Aorta (tissue), 5 donors: ENCODE data around the gene NXN. TPM values are rescaled to one million over a fixed set of nuclear protein-coding genes. Genes with fewer than 3 reads are reported as not detected.

ENCODE experiments used
- ATAC-seq: fragments of 200-7000 bp; cut with Tn5 transposase; one replicate; pipeline ENCODE4 v1.9.1; 2022; ENCODE audit warnings: moderate library complexity; ENCODE audit not compliant: low FRiP score
- DNase-seq, 2 donors: peaks; one replicate each; pipeline ENCODE4 v3.0.0-alpha.2; 2020
- H3K27ac ChIP-seq, 2 donors: one replicate each; pipeline ENCODE4 v1.5.1; 2013; ENCODE audit warnings: low read length in 2 of 2, mild to moderate bottlenecking in 2 of 2, moderate library complexity in 2 of 2, control low read depth in 1 of 2, inconsistent platforms in 1 of 2, low read depth in 1 of 2
- H3K27me3 ChIP-seq, 2 donors: one replicate each; pipeline ENCODE4 v1.6.1; 2013; ENCODE audit warnings: control low read depth in 1 of 2, low read length in 1 of 2, mild to moderate bottlenecking in 1 of 2, moderate library complexity in 1 of 2; ENCODE audit not compliant: insufficient read depth in 2 of 2, control insufficient read depth in 1 of 2
- H3K36me3 ChIP-seq, 2 donors: one replicate each; pipeline ENCODE4 v1.6.1; 2013; ENCODE audit warnings: control low read depth in 1 of 2, low read length in 1 of 2, mild to moderate bottlenecking in 1 of 2; ENCODE audit not compliant: insufficient read depth in 2 of 2, control insufficient read depth in 1 of 2
- H3K4me1 ChIP-seq, 2 donors: one replicate each; pipeline ENCODE4 v1.6.1; 2013; ENCODE audit warnings: low read length in 2 of 2, control low read depth in 1 of 2, mild to moderate bottlenecking in 1 of 2, moderate library complexity in 1 of 2; ENCODE audit not compliant: insufficient read depth in 2 of 2, control insufficient read depth in 1 of 2
- H3K4me3 ChIP-seq, 2 donors: one replicate each; pipeline ENCODE4 v1.5.1; 2013; ENCODE audit warnings: low read length in 2 of 2, control low read depth in 1 of 2, mild to moderate bottlenecking in 1 of 2
- H3K9me3 ChIP-seq: one replicate; pipeline ENCODE4 v1.6.1; 2013; ENCODE audit warnings: mild to moderate bottlenecking, low read length; ENCODE audit not compliant: control insufficient read depth
- WGBS, 2 donors: extraction: QIAGEN DNeasy Blood & Tissue Kit; methylation state at CpG; one replicate each; pipeline ENCODE4 v1.1.7; 2013; 5-methylcytosine and 5-hydroxymethylcytosine counted together
- intact Hi-C, 2 donors: fragments of 100-400 bp; cut with DNase I; formaldehyde crosslinking; loops; one replicate each; pipeline versions ENCODE4 v1.14.2 to v1.15.0; 2022
- polyA plus RNA-seq, 2 donors: library from polyadenylated mRNA; stranded (reverse); fragments of 200-250 nt; gene quantifications; one replicate each; pipeline ENCODE4 v1.2.3, GENCODE V29; 2013
- total RNA-seq, 2 donors: library from RNA; stranded (reverse); fragmentation: NEBNext Ultra II Directional; extraction: Animal tissue kit (Norgen Biotek cat#: 25700); gene quantifications; one replicate each; pipeline ENCODE4 v1.2.1, GENCODE V29; 2021
- donor health status: healthy with polysubstance abuse.
- donor health status: Bipolar disorder and iron deficiency.
- donor health status: DM: no; HTN: no; CAD: no.
- donor health status: DM: no; HTN: no; CAD: no.
- donor health status: DM: yes; HTN: yes; CAD: no.

Gene NXN
- total and polyA plus RNA-seq, 4 donors = 13.0 to 41.0 (median 21.9) TPM

DNA sequence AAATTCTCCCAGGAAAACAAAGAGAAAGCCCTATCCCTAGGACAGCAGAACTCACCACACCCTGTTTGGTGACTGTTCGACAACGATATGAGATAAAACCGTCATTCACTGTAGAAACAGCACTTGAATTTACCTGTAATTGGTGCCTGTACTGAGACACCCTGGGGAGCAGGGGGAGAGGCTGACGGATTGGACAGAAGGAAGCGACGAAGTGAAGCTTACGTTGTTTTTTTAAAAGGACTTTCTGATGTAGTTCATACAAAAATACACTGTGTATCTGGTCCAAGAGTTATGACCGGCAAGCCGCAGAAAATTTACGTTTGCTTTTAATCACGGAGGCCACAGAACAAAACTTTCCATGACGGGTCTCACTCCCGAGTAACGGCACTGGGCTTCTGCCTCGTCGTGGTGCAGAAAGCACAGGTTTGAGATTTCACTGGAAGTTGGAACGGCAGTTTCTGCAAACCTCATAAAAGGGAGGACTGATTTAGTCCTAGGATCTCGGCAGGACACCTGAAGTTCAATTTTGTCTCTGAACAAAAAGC, 9.7 kb downstream of the NXN start:
- intact Hi-C loops = loop anchor here (10.0 kb wide), 2 partner anchors 85 to 95 kb away; no protein-coding TSS in a partner anchor
- H3K4me3 ChIP-seq = no peak overlapping the region
- H3K4me1 ChIP-seq = no peaks in the 10 kb centered on the region
- no peaks in the 10 kb centered on the region for H3K27me3 ChIP-seq
- no peaks in the 10 kb centered on the region for H3K9me3 ChIP-seq
- no peak for DNase-seq
- H3K27ac ChIP-seq = no peak overlapping the region
- 7 to 14% methylated on average over 18 of the region's 18 CpGs for WGBS, 2 donors
- H3K36me3 ChIP-seq = no peaks in the 10 kb centered on the region
- peak; percentile 26 for ATAC-seq

DNA sequence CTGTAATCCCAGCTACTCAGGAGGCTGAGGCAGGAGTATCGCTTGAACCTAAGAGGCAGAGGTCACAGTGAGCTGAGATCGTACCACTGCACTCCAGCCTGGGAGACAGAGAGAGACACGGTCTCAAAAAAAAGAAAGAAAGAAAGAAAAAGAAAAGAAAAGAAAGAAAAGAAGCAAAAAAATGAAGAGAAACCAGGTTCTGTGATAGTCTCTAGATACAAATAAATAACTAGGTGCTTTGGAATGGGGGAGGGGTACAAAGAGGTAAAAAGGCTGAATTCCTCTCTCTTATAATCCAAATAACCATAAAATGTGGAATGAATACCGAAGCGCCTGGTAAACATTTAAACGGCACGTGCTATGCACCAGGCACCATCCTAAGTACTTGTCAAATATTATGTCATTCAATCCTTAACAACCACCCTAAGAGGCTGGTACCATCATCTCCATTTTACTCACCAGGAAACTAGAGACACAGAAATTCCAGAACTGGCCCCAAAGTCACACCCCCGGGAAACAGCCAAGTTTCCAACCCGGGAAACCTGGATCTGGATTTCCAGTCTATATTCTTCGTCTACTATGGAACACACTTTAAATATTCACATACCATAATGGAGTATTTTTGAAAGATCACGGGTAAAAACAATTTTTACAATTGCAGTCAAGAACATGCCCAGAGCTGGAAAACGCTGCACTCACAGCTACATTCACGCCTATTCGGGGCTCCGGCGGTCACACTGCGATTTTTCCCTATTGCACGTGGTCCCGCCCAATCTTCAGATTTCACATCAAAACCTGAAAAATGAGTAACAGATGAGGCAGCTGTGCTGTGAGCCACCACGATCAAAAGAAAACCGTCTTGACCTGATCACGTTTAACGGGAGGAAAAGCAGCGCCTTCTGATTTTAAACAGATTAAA, 10.5 kb downstream of the NXN start:
- Histone ChIP-seq H3K36me3 (no peaks in the 10 kb centered on the region), H3K27me3 (no peaks in the 10 kb centered on the region), H3K4me3 (no peak overlapping the region), H3K4me1 (no peaks in the 10 kb centered on the region), H3K27ac (no peak overlapping the region), H3K9me3 (no peaks in the 10 kb centered on the region)
- WGBS, 2 donors = 75 to 85% methylated on average over 24 of the region's 24 CpGs
- intact Hi-C loops = no loop called here
- no peak for DNase-seq
- ATAC-seq = no peak

DNA sequence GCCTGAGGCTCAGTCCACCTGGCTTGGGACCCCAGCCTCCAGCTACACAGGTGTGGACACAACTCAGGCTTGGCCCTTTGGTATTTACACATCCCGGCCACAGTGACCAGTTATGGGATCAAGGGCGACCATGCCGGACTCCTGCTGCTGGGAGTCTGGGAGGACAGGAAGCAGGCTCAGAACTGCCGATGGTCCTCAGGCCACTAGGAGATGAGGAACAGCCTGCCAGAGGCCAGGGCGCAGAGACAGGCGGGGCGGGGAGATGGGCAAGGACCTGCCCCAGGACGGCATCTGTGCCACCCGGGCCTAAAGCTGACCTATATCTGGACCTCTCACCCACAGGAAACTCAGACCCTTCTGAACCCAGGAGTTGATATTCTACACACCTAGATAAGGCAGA, 12.5 kb downstream of the NXN start:
- Histone ChIP-seq H3K27me3 (no peaks in the 10 kb centered on the region), H3K27ac (no peak overlapping the region), H3K4me1 (no peaks in the 10 kb centered on the region), H3K9me3 (no peaks in the 10 kb centered on the region), H3K4me3 (no peak overlapping the region), H3K36me3 (no peaks in the 10 kb centered on the region)
- WGBS, 2 donors = 91 to 93% methylated on average over 9 of the region's 9 CpGs
- intact Hi-C loops = no loop called here
- ATAC-seq = no peak
- no peak for DNase-seq

GRCh38 chr17:965311-965989, 14.1 kb downstream of the NXN start:
- 68 to 76% methylated on average over 12 of the region's 12 CpGs for WGBS, 2 donors
- Histone ChIP-seq H3K9me3 (no peaks in the 10 kb centered on the region), H3K4me3 (no peak overlapping the region), H3K4me1 (no peaks in the 10 kb centered on the region), H3K27ac (no peak overlapping the region), H3K36me3 (no peaks in the 10 kb centered on the region), H3K27me3 (no peaks in the 10 kb centered on the region)
- intact Hi-C loops = no loop called here
- ATAC-seq (no peak), DNase-seq (no peak)

- H3K9me3 ChIP-seq = no peaks in the 10 kb centered on the region
- no peak overlapping the region for H3K4me3 ChIP-seq
- H3K27ac ChIP-seq = no peak overlapping the region
- H3K27me3 ChIP-seq = no peaks in the 10 kb centered on the region
- ATAC-seq = no peak
- WGBS, 2 donors = 58 to 66% methylated on average over 14 of the region's 14 CpGs
- DNase-seq = no peak
- no peaks in the 10 kb centered on the region for H3K36me3 ChIP-seq
- intact Hi-C loops = no loop called here
- H3K4me1 ChIP-seq = no peaks in the 10 kb centered on the region
These were observed 14.7 kb downstream of the NXN start for GRCh38 chr17:964876-965275.

DNA sequence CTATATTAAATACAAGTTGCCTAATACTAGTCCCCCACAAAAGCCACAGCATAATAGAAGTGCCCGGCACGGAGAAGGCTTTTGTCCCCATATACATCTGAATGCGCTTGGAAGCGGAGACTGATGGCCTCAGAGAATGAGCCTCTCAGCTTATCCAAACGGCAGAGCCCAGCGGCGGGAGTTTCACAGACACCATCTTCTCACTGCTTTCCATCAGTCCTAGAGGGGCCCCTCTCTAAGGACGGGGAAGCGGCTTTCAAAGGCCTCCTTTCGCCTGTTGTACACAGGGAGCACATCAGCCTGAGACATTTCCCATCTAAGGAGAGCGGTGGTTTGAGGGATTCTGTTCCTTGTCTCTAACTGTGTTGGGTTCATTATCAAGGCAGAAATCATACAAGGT, 16.9 kb downstream of the NXN start:
- Histone ChIP-seq H3K36me3 (no peaks in the 10 kb centered on the region), H3K4me1 (no peaks in the 10 kb centered on the region), H3K27me3 (no peaks in the 10 kb centered on the region), H3K9me3 (no peaks in the 10 kb centered on the region), H3K4me3 (no peak overlapping the region), H3K27ac (no peak overlapping the region)
- 84 to 85% methylated on average over 11 of the region's 11 CpGs for WGBS, 2 donors
- ATAC-seq = no peak
- intact Hi-C loops = no loop called here
- no peak for DNase-seq

DNA sequence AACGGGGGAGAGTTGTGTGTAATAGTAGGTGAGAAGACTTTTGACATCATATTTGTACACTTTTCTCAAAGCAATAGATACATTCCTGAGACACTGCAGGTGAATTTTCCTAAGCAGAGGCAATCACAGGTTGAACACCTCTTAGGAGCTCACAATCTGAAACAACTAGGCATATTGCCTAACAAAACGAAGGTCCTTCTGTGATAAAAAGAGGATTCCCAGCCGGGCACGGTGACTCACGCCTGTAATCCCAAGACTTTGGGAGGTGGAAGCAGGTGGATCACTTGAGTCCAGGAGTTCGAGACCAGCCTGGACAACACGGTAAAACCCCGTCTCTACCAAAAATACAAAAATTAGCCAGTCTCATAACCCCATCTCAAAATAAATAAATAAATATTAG, 17.4 kb downstream of the NXN start:
- Histone ChIP-seq H3K27ac (no peak overlapping the region), H3K9me3 (no peaks in the 10 kb centered on the region), H3K36me3 (no peaks in the 10 kb centered on the region), H3K27me3 (no peaks in the 10 kb centered on the region), H3K4me1 (no peaks in the 10 kb centered on the region), H3K4me3 (no peak overlapping the region)
- 80 to 83% methylated on average over 8 of the region's 8 CpGs for WGBS, 2 donors
- intact Hi-C loops = no loop called here
- ATAC-seq = no peak
- no peak for DNase-seq

DNA sequence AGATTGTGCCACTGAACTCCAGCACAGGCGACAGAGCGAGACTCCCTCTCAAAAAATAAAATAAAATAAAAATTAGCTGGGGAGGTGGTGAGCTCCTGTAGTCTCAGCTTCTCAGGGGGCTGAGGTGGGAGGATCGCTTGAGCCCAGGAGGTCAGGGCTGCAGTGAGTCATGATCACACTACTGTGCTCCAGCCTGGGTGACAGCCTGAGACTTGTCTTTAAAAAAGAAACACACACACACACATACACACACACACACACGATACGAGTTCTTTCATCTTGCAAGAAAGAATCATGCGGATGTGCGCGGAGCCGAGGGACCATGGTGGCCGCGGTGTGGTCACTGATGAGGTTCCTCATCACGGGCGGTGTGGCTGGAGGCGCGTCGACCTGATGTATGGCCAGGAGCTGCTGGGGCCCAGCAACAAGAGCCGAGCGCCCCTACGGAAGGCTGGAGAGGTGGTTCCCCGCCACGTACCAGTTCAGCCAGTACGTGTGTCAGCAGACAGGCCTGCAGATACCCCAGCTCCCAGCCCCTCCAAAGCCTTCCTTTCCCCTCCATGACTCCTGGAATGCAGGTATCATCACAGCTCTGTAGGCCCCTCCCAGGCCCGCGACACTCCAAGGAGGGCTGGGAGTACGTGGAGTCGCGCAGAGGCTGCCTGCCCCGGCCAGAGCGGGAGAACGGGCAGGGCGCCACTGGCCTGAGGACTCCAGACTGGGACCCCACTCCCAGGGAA, 20.7 kb downstream of the NXN start:
- intact Hi-C loops = loop anchor here in 1 of 2 donors (10.0 kb wide), 1 partner anchor 54 kb away; no protein-coding TSS in a partner anchor
- WGBS, 2 donors = 88 to 92% methylated on average over 31 of the region's 31 CpGs
- DNase-seq = peak in 1 of 2 donors; percentile 66
- no peaks in the 10 kb centered on the region for H3K9me3 ChIP-seq
- no peaks in the 10 kb centered on the region for H3K36me3 ChIP-seq
- no peak for ATAC-seq
- no peak overlapping the region for H3K4me3 ChIP-seq
- H3K4me1 ChIP-seq = no peaks in the 10 kb centered on the region
- H3K27ac ChIP-seq = no peak overlapping the region
- H3K27me3 ChIP-seq = no peaks in the 10 kb centered on the region
